IMR-90 (cell line): ENCODE measurements around the gene NFATC3. TPM values are rescaled to one million over a fixed set of nuclear protein-coding genes. Genes with fewer than 3 reads are reported as not detected.
"Not testable (repeated sequence)": the region's sequence is repeated elsewhere in the genome, so short reads cannot be mapped to it uniquely, and the experiment has no call there.

Source experiments
- ATAC-seq: fragments of 200-7000 bp; cut with Tn5 transposase; 2 replicates; pipeline ENCODE4 v1.9.1; 2020; ENCODE audit warnings: low read depth, mild to moderate bottlenecking, moderate library complexity
- BruUV-seq: library from RNA; stranded (reverse); fragments of 400-500 nt; replicated peaks from 2 replicates; lab custom pipeline; 2021; lab: Mats Ljungman, UMichigan
- CTCF ChIA-PET: fragments of 300-600 bp; formaldehyde crosslinking; extraction: SDS; loops from one replicate; lab custom pipeline; 2021; ENCODE audit warnings: antibody characterized with exemption; lab: Yijun Ruan, JAX
- POLR2A ChIA-PET: fragments of 300-600 bp; sonication (Branson Sonifier 250); formaldehyde crosslinking; loops from one replicate; lab custom pipeline; 2022; ENCODE audit warnings: antibody characterized with exemption; ENCODE audit not compliant: unreplicated experiment; lab: Charles Lee
- DNase-seq: peaks from one replicate; pipeline ENCODE4 v3.0.0; 2013
- H2AFZ ChIP-seq: replicated peaks from 2 replicates; pipeline ENCODE3; 2013; ENCODE audit warnings: low read length, mild to moderate bottlenecking; ENCODE audit not compliant: poor library complexity
- H2AK5ac ChIP-seq: 2 replicates; pipeline ENCODE4 v1.6.1; 2013; ENCODE audit warnings: low read depth, low read length, inconsistent platforms
- H2AK9ac ChIP-seq: replicated peaks from 2 replicates; pipeline ENCODE3; 2013; ENCODE audit warnings: mild to moderate bottlenecking, low read depth, low read length, moderate library complexity; ENCODE audit not compliant: poor library complexity
- H2BK120ac ChIP-seq: 2 replicates; pipeline ENCODE4 v1.6.1; 2013; ENCODE audit warnings: low read depth, low read length, inconsistent platforms
- H2BK15ac ChIP-seq: 3 replicates; pipeline ENCODE4 v1.6.1; 2013; ENCODE audit warnings: low read depth, low read length, inconsistent platforms
- H2BK20ac ChIP-seq: 2 replicates; pipeline ENCODE4 v1.6.1; 2013; ENCODE audit warnings: low read depth, mild to moderate bottlenecking, inconsistent platforms, low read length, moderate library complexity
- H2BK5ac ChIP-seq: 2 replicates; pipeline ENCODE4 v1.6.1; 2013; ENCODE audit warnings: mild to moderate bottlenecking, low read depth, low read length, inconsistent platforms; ENCODE audit not compliant: poor library complexity, severe bottlenecking
- H3K14ac ChIP-seq: replicated peaks from 2 replicates; pipeline ENCODE4 v1.6.1; 2013; ENCODE audit warnings: low read depth, low read length, inconsistent platforms
- H3K18ac ChIP-seq: 2 replicates; pipeline ENCODE4 v1.6.1; 2013; ENCODE audit warnings: low read depth, low read length, control low read depth
- H3K23ac ChIP-seq: 2 replicates; pipeline ENCODE4 v1.6.1; 2013; ENCODE audit warnings: low read depth, low read length, inconsistent platforms
- H3K27ac ChIP-seq: 2 replicates; pipeline ENCODE4 v1.5.1; 2013; ENCODE audit warnings: mild to moderate bottlenecking, control low read depth, low read length; ENCODE audit not compliant: insufficient read depth
- H3K27me3 ChIP-seq: 2 replicates; pipeline ENCODE4 v1.6.1; 2013; ENCODE audit warnings: low read length; ENCODE audit not compliant: control insufficient read depth, insufficient read depth
- H3K36me3 ChIP-seq: 2 replicates; pipeline ENCODE4 v1.6.1; 2013; ENCODE audit warnings: low read length, mixed read lengths; ENCODE audit not compliant: control insufficient read depth, insufficient read depth
- H3K4ac ChIP-seq: 2 replicates; pipeline ENCODE4 v1.6.1; 2013; ENCODE audit warnings: low read depth, low read length, inconsistent platforms
- H3K4me1 ChIP-seq: 2 replicates; pipeline ENCODE4 v1.6.1; 2013; ENCODE audit warnings: low read length, mixed read lengths; ENCODE audit not compliant: control insufficient read depth, insufficient read depth
- H3K4me2 ChIP-seq: 2 replicates; pipeline ENCODE4 v1.6.1; 2013; ENCODE audit warnings: low read depth, mild to moderate bottlenecking, control low read depth, low read length, moderate library complexity
- H3K4me3 ChIP-seq: 2 replicates; pipeline ENCODE4 v1.5.1; 2013; ENCODE audit warnings: low read depth, mild to moderate bottlenecking, control low read depth, low read length, moderate library complexity; ENCODE audit not compliant: insufficient read depth
- H3K56ac ChIP-seq: 2 replicates; pipeline ENCODE4 v1.6.1; 2013; ENCODE audit warnings: low read length, inconsistent platforms; ENCODE audit not compliant: insufficient read depth; ENCODE audit errors: extremely low read depth
- H3K79me1 ChIP-seq, 2 experiments: 2 replicates each; pipeline ENCODE4 v1.6.1; 2013; ENCODE audit warnings: low read length in 2 of 2, inconsistent platforms in 1 of 2, low read depth in 1 of 2
- H3K9ac ChIP-seq: 2 replicates; pipeline ENCODE4 v1.6.1; 2013; ENCODE audit warnings: low read depth, low read length, control low read depth
- H3K9me1 ChIP-seq: 2 replicates; pipeline ENCODE4 v1.6.1; 2013; ENCODE audit warnings: low read length, inconsistent platforms; ENCODE audit not compliant: insufficient read depth
- H3K9me3 ChIP-seq: 2 replicates; pipeline ENCODE4 v1.6.1; 2013; ENCODE audit warnings: low read length; ENCODE audit not compliant: control insufficient read depth, insufficient read depth
- H4K20me1 ChIP-seq: 2 replicates; pipeline ENCODE4 v1.6.1; 2013; ENCODE audit warnings: low read length, inconsistent platforms; ENCODE audit not compliant: insufficient read depth
- H4K5ac ChIP-seq: 2 replicates; pipeline ENCODE4 v1.6.1; 2013; ENCODE audit warnings: mild to moderate bottlenecking, low read depth, low read length, control low read depth
- H4K8ac ChIP-seq, 2 experiments: 2 replicates each; pipeline ENCODE4 v1.6.1; 2013; ENCODE audit warnings: low read depth in 2 of 2, low read length in 2 of 2, control low read depth in 1 of 2, inconsistent platforms in 1 of 2
- H4K91ac ChIP-seq: 2 replicates; pipeline ENCODE4 v1.6.1; 2013; ENCODE audit warnings: low read depth, low read length, inconsistent platforms; ENCODE audit not compliant: insufficient read depth
- WGBS, 2 experiments: methylation state at CpG; one replicate each; pipeline versions ENCODE4 v1.1.5 to v1.1.7; 2013; ENCODE audit warnings: missing lambda C conversion rate in 2 of 2; ENCODE audit not compliant: insufficient read length in 1 of 2; ENCODE audit errors: extremely low coverage in 2 of 2; 5-methylcytosine and 5-hydroxymethylcytosine counted together
- dilution Hi-C: fragments of 300-500 bp; cut with HindIII; formaldehyde crosslinking; loops from one replicate; pipeline ENCODE4 v1.14.3; 2018; ENCODE audit warnings: low sequenced_read_pairs; ENCODE audit not compliant: unreplicated experiment
- in situ Hi-C: fragments of 300-500 bp; cut with MboI; formaldehyde crosslinking; loops from 3 replicates; pipeline ENCODE4 v1.14.3; 2019; ENCODE audit warnings: low sequenced_read_pairs, inconsistent platforms, mixed read lengths
- intact Hi-C: fragments of 100-400 bp; cut with micrococcal nuclease; formaldehyde crosslinking; loops from 2 replicates; pipeline ENCODE4 v1.10.0; 2022
- polyA plus RNA-seq, 3 experiments: library from polyadenylated mRNA; depleted of rRNA; stranded (reverse); fragments of >200 nt; gene quantifications; 2 replicates each; pipeline ENCODE4 v1.2.3, GENCODE V29; 2012; ENCODE audit warnings: low replicate concordance in 1 of 3
- total RNA-seq: library from RNA; depleted of rRNA; stranded (reverse); fragments of >200 nt; gene quantifications from 2 replicates; pipeline ENCODE4 v1.2.3, GENCODE V29; 2012

NFATC3 gene
- total and polyA plus RNA-seq, 2 of the 4 experiments (the other 2 are of a cell fraction), result 6.3 to 21.5 TPM

GRCh38 chr16:68163275-68163674 lies 78.1 kb downstream of the NFATC3 start:
- in situ Hi-C loops, POLR2A ChIA-PET: not testable (repeated sequence)

More at GRCh38 chr16:68163275-68163674, 78.1 kb downstream of the NFATC3 start:
- H3K4me1 ChIP-seq, H4K8ac ChIP-seq, H3K9ac ChIP-seq, H4K5ac ChIP-seq, H2AK9ac ChIP-seq, H3K36me3 ChIP-seq, H3K9me1 ChIP-seq, DNase-seq, H3K27me3 ChIP-seq, H2AK5ac ChIP-seq, intact Hi-C loops, H3K4ac ChIP-seq, ATAC-seq, H3K9me3 ChIP-seq, H3K79me1 ChIP-seq, H3K23ac ChIP-seq, H2BK15ac ChIP-seq, CTCF ChIA-PET, H2AFZ ChIP-seq, H3K18ac ChIP-seq, H3K4me2 ChIP-seq, H2BK20ac ChIP-seq, H3K27ac ChIP-seq, H2BK5ac ChIP-seq, H3K14ac ChIP-seq, H3K4me3 ChIP-seq, H3K56ac ChIP-seq, BruUV-seq, H2BK120ac ChIP-seq, dilution Hi-C loops, H4K20me1 ChIP-seq, H4K91ac ChIP-seq: not testable (repeated sequence)
- 80% methylated on average over 1 of the region's 31 CpGs; no CpG with 5 or more reads in 1 of the 2 experiments for WGBS, 2 experiments
